SIG-M5 (cell line): ENCODE data around the gene COQ8B.
"Not testable (repeated sequence)": the region's sequence is repeated elsewhere in the genome, so short reads cannot be mapped to it uniquely, and the experiment has no call there.

Experiments used
- DNase-seq: peaks from one replicate; lab custom pipeline; 2025; lab: John Stamatoyannopoulos, UW

Gene COQ8B

DNA sequence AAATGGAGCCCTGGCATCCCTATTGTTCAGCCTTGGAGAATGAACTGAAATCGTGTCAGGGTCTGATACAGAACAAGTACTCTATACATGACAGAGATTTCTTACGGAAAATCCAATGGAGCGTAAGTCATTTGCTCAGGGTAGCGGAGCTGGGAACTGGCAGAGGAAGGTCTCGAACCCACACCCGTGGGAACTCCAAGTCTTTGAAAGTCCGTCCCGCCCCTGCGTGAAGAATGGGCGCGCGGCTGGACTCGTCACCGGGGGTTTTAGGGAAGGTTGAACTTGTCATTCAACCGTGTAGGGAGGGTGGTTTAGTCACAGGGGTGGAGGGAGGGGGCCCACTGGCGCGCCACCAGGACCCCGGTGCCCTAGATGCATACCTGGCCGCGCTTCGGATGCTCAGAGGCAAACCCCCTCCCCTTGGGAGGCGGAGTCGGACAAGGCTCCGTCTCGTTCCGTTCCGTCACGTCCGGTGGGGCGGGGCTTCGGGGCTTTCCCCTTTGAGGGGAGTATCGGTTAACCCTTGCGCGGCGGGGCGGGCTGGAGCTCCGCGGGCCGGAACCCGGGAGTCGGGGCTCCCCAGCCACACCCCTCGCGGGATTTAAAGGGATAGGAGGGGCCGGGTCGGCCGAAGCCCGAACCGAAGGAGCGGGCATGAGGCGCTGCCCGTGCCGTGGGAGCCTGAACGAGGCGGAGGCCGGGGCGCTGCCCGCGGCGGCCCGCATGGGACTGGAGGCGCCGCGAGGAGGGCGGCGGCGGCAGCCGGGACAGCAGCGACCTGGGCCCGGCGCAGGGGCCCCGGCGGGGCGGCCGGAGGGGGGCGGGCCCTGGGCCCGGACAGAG, at the start of gene COQ8B, which contains the start of gene ITPKC:
Gene COQ8B (minus strand): TSS at position 405 of the 843 bp plus-strand sequence. CDS start 2,254 bp downstream, outside the sequence.
Gene ITPKC (plus strand): TSS at position 631 of the 843 bp plus-strand sequence. CDS start 24 bp downstream, at position 655.
- DNase-seq = peak; percentile 36

DNA sequence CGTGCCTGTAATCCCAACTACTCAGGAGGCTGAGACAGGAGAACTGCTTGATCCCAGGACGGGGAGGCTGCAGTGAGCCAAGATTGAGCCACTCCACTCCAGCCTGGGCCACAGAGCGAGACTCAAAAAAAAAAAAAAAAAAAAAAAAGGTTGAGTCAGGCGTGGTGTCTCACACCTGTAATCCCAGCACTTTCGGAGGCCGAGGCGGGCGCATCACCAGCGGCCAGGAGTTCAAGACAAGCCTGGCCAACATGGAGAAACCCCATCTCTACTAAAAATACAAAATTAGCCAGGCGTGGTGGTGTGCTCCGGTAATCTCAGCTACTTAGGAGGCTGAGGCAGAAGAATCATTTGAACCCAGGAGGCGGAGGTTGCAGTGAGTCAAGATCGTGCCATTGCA, 49.7 kb upstream of the COQ8B start:
- not testable (repeated sequence) for DNase-seq

DNA sequence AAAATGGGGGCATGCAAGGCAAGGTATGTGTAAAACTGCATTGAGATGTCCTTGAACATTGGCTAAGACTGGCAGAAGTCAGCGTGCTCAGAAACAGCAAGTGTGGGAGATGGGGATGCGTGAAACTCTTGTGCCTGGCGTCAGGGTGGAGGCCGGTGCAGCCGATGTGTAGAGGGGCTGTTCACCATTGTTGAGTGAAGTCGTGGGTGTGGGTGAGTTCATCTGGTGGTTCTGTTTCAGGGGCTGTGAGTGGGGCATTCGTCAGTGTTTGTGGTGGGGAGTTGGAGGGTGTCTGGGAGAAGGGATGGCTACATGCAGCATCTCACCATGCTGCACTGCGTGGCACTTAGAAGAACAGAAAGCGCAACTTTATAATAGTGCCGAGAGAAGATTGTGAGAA, 47.3 kb upstream of the COQ8B start:
- DNase-seq = no peak

DNA sequence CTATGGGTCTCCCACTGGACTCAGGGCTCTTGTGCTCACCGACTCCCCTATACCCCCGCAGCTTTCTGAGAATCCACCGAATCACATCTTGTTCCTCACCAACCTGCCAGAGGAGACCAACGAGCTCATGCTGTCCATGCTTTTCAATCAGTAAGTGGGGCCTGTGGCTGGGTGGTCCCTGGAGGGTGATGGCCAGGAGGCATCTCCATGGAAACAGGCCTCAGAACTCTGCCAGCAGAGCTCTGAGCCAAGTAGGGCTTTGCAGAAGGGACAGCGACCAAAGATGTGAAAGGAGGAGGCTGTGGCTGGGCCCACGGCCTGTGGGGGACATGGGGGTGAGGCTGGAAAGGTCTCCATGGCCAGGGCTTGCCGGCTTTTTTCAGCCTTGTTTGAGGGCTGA, 46.8 kb upstream of the COQ8B start:
- DNase-seq = no peak

DNA sequence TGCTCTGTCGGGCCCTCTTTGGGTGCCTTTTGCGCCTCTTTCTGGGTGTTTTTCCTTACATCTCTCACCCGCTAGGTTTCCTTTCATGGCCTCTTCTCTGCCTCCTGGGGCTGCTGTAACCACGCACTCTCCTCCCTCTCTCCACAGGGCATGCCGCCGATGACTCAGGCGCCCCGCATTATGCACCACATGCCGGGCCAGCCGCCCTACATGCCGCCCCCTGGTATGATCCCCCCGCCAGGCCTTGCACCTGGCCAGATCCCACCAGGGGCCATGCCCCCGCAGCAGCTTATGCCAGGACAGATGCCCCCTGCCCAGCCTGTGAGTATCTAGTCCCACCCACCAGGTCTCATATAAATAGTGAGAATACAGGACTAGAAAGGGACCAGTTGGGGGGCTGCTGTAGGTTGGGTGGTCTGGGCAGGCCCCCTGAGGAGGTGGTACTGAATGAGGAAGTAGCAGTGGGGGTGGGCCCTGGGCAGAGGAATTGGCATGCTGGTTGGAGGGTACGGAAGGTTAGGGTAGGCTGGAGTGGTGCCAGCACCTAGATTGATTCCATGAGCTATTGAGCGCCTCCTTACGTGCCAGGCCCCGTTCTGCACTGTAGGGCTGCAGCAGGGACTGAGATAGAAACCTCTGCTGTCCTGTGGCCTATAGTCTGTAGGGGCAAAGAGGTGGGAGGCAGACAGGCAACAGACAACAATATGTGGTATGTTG, 46.2 kb upstream of the COQ8B start:
- no peak for DNase-seq

DNA sequence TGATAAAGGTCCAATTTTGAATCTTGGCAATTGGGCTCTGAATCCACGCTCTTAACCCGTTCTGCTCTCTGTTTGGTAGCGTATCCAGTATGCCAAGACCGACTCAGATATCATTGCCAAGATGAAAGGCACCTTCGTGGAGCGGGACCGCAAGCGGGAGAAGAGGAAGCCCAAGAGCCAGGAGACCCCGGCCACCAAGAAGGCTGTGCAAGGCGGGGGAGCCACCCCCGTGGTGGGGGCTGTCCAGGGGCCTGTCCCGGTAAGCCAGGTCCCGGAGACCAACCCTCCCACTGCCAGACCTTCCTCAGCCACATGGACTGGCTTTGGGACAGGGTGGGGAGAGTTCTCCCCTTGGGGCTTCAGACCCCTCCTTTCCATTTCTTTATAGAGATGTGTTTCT, 42.7 kb upstream of the COQ8B start:
- DNase-seq = no peak

DNA sequence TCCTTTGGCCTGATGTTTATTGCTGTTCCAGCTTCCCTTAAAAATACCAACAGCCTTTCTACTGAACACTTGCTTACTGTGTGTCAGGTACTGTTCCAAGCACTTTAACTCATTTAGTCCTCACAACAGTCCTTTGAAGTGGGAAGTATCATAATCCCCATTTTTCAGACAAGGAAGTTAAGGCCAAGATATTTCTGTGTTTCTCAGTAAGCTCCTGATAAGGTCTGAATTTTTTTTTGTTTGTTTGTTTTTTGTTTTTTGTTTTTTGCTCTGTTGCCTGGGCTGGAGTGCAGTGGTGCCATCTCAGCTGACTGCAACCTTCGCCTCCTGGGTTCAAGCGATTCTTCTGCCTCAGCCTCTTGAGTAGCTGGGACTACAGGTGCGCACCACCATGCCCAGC, 41.8 kb upstream of the COQ8B start:
- DNase-seq = no peak

DNA sequence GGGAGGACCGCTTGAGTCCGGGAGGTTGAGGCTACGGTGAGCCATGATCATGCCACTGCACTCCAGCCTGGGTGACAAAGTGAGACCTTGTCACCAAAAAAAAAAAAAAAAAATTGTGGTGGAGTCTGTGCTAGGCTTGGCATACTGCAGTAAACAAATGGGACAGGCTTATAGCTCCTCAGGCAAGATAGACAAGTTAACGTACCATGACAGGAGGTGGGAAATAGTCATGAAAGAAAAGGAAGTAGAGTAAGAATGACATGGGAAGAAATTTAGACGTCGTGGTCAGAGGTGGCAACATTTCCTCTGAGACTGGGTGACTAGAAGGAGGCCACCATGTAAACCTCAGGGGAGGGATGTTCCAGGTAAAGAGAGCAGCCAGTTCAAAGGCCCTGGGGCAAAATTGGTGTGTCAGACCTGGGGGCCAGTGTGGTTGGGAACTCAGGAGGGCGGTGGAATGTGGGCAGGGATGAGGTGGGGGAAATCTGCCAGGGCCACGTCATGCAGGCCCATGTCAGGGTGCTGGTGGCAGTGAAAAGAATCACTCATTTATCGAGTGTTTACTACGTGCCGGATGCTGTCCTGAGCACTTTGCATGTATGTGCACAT, 39.9 kb upstream of the COQ8B start:
- DNase-seq = no peak

DNA sequence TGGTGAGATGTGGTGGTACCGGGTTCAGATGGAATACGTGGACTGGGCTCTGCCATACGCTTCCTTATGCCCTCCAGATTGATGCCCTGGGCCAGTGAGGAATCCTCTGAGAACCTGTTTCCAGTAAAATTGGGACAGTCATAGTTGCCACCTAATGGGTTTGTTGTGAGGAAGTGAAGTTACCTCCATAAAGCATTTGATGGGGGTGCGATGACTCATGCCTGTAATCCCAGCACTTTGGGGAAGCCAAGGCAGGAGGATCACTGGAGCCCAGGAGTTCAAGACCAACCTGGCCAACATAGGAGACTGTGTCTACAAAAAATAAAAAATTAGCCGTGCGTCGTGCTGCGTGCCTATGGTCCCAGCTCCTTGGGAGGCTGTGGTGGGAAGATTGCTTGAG, 39.1 kb upstream of the COQ8B start:
- DNase-seq = no peak

DNA sequence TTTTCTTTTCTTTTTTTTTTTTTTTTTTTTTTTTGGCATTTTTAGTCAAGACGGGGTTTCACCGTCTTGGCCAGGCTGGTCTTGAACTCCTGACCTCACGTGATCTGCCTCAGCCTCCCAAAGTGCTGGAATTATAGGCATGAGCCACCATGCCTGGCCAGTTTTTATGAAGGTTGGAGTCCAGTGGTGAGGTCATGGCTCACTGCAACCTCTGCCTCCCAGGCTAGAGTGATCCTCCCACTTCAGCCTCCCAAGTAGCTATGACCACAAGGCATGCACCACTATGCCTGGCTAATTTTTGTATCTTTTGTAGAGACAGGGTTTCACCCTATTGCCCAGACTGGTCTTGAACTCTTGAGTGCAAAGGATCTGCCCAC, 38.5 kb upstream of the COQ8B start:
- no peak for DNase-seq

DNA sequence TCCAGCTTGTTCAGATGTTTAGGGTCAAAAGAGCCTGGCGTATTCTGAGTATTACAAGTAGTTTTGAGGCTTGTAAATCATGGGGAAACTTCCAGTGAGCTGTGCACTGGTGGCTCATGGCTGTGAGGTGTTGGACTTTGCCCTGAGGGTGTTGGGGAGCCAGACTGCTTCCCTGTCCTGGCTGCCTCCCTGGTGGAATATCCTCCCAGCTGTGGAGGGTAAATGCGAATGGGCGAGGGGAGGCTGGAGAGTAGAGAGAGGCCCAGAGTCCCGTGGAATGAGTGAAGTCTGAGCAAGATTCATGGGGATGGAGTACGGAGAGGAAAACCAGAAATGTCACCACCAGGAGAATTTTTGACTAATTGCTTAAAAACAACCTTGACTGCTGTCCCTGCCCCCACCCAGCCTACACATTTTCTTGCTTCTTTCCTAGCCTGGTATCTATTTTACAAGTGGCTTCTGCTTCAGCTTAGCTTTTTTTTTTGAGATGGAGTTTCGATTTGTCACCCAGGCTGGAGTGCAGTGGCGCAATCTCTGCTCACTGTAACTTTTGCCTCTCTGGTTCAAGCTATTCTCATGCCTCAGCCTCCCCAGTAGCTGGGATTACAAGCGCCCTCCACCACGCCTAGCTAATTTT, 38.0 kb upstream of the COQ8B start:
- peak; percentile 67 for DNase-seq

DNA sequence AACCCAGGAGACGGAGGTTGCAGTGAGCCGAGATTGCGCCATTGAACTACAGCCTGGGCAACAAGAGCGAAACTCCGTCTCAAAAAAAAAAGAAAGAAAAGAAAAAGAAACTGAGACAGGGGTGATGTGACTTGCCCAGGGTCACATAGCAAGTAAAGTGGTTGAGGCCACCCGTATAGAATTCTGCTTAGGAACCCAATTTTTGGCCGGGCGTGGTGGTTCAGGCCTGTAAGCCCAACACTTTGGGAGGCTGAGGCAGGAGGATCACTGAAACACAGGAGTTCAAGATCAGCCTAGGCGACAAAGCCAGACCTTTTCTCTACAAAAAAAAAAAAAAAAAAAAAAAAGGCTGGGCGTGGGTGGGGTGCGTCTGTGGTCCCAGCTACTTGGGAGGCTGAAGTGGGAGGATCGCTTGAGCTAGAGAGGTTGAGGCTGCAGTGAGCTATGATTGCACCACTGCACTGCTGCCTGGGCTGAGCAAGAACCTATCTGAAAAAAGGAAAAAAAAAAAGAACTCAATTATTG, 35.6 kb upstream of the COQ8B start:
- no peak for DNase-seq

DNA sequence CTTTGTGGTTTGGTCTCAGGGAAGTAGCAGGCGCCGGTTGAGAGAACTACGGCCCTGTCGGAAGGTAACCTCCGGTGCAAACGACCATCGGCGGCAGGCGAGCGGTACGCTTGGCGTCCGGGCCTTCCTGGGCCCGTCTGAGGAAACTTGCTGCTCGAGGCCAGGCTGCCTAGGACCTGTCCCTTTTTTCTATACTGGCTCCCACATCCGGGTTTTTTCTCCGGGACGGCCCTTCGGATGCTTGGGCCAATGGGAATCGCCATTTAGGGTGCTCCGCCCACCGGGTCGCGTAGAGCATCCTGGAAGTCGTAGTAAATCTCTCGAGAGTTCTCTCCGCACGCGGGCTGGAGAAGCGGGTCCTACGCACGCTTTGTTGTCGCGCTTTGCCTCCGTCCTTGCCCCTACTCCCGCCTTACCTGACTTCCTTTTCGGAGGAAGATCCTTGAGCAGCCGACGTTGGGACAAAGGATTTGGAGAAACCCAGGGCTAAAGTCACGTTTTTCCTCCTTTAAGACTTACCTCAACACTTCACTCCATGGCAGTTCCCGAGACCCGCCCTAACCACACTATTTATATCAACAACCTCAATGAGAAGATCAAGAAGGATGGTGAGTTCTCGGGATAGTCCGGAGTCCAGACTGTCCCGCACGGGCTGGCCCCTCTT, 34.3 kb upstream of the COQ8B start, which contains the start of gene SNRPA:
Gene SNRPA (plus strand): TSS at position 330 of the 664 bp plus-strand sequence. CDS start 206 bp downstream, at position 536.
- peak; percentile 53 for DNase-seq

DNA sequence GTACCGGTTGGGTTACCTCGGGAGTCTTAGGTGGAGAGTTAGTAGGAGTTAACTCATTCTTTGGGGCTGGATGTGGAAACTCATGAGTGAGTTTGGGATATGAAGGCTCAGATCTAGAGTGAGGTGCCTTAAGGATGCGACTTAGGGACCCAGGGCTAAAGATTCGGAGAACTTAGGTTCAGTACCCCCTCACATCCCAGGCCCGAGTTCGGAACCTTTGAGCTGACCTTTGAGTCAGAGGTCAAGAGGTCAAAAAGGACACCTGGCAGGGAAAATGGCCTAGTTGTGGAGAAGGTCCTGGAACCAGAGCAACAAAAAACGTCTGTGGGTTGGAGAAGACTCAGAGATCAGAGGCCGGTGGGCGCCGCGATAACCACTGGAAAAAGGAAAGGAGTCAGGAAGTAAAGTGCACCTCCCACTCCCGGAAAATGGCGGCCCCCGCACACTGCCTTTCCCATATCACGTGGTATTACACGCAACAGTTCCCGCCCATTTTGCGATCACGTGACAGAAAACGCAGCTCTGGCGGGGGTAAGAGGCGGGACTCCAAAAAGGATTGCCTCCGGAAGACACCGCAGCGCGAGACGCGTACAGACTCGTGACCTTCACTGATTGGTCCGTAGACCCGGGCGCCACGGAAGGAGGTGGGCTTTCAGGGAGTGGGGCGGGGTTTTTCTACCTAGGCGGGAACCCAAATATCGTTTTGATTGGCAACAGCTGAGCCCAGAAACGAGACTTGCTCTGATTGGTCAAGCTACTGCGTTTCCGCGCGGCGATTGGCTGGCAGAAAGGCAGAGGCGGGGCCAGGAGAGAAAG, 33.6 kb upstream of the COQ8B start, which contains the start of gene ACTMAP:
Gene ACTMAP (minus strand): TSS at position 420 of the 816 bp plus-strand sequence. CDS start 674 bp downstream, outside the sequence.
- peak; percentile 92 for DNase-seq

DNA sequence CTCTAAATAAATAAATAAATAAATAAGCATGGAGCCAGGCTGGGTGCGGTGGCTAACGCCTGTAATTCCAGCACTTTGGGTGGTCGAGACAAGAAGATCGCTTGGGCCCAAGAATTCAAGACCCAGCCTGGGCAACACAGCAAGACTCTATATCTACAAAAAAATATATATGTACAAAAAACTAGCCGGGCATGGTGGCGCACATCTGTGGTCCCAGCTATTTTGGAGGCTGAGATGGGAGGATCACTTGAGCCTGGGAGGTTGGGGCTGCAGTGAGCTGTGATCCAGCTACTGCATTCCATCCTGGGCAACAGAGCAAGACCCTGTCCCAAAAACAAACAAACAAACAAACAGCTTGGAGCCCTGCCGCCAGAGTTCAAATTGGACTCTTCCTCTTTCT, 30.9 kb upstream of the COQ8B start:
- DNase-seq = no peak

DNA sequence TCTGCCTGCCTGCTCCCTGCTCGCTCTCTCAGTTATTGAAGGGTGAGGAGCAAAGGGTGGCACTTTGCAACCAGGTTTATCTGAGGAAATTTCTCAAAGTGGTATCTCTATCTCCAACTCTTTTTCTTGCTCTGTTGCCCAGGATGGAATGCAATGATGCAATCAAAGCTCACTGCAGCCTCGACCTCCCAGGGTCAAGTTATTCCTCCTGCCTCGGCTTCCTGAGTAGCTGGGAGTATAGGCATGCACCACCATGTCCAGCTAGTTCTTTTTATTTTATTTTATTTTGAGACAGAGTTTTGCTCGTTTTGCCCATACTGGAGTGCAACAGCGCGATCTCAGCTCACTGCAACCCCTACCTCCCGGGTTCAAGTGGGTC, 28.7 kb upstream of the COQ8B start:
- DNase-seq = no peak

DNA sequence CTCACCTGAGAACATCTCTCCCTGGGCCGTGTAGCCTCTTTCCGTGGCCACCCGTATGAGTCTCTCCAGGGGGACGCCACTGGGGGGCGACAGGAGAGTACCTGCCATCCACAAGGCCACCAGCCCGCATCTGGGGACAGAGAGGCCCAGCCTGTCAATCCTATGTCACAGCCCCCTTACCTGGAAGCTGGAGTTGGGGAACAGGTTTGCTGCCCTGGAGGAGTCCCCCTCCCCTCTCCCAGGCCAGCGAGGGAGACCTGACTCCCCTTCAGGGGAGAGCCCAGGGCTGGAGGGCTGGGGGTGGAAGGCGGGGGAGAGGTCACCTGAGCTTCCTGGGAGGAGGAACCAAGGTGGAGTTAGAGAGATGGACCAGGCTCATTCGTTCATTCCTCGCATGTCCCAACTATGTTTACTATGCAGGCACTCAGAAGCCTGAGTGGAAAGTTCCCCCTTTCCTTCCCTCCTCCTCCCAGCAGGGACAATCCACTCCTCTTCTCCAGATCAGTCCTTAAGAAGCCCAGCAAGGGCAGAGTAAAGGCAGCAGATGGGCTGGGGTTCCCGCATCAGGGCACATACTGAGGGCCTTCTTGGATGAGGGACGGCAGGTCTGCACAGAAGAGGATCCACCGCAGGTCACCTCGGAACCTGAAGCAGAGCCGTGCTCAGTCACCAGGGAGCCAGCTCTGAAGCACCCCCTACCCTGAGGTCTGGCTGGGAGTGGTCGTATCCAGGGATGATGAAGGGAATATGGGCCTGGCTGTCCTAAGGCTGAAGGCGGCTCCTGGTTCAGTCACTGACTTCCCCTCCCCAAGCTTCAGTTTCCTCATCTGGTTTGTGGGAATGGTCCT, 28.1 kb upstream of the COQ8B start:
- DNase-seq = no peak

DNA sequence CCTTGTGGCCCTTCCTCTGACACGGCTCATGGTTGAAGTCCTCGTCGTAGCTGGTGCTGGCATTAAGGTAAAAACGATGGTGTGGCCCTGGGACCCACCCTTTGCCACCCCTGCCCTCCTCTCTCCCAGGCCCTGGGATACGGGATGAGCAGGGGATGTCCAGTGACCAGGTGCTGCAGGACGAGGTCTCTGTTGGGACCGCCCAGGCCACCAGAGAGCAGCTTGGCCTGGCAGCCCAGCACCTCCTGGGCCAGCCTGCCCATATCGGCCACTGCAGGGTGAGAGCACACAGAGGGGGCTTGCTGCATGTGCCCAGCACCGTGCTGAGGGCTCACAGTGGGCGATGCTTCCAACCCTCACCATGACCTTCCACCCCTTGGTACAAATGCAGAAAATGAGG, 27.2 kb upstream of the COQ8B start:
- no peak for DNase-seq

DNA sequence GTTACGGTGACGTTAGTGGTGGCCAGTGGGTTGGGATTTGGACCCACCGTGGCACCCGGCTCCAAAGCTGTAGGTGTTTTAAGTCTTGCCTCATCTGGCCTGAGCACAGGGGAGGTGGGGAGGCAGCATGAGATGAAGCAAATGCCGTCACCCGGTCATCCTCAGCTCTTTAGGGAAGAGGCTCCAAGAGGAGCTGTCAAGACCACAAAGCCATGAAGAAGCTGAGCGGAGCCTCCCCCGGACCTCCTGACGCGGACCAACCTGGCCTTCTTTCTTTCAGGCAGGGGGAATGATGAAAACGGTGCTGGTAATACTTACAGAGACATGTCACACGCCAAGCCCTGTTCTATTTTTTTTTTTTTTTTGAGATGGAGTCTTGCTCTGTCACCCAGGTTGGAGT, 26.2 kb upstream of the COQ8B start:
- DNase-seq = no peak

DNA sequence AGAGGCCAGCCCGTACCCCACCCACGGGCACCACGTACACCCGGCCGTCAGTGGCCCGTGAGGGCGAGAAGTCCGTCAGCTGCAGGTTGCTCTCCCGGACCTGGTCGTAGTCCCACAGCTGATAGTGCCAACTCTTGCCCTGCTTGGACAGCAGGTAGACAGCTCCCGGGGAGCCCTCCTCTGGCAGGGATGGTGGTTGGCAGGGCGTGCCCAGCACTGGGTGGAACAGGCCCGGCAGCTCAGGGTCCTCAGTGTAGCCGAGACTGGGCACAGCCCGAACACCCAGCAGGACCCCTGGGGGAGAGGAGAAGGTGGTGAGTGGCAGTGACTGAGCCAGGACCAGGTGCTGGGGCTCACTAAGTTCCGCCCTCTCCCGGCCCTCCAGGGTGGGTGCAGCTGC, 25.8 kb upstream of the COQ8B start:
- DNase-seq = no peak
